Suprapubic skin (tissue), 4 donors: ENCODE measurements around the gene WDPCP.

Source experiments
- CTCF ChIP-seq, 2 donors: fragments of 200-600 bp in 1 of 2; fragments of 450-650 bp in 1 of 2; sonication (generic) in 1 of 2; IDR thresholded peaks; one replicate each; pipeline ENCODE4 v1.5.1; 2016 to 2019; ENCODE audit warnings: antibody characterized with exemption in 2 of 2, mild to moderate bottlenecking in 1 of 2, moderate library complexity in 1 of 2
- EP300 ChIP-seq: sonication (generic); formaldehyde crosslinking; IDR thresholded peaks from one replicate; pipeline ENCODE4 v1.6.1; 2017; ENCODE audit warnings: antibody characterized with exemption
- POLR2A ChIP-seq, 2 donors: fragments of 450-650 bp; IDR thresholded peaks; one replicate each; pipeline ENCODE4 v1.6.1; 2017; ENCODE audit warnings: antibody characterized with exemption in 2 of 2, mild to moderate bottlenecking in 2 of 2, moderate library complexity in 2 of 2
- POLR2AphosphoS5 ChIP-seq, 3 donors: sonication (generic); formaldehyde crosslinking; IDR thresholded peaks; one replicate each; pipeline ENCODE4 v1.6.1; 2017; ENCODE audit warnings: antibody characterized with exemption in 3 of 3

GRCh38 chr2:63604666-63605065 lies 16.4 kb upstream of the WDPCP start:
- TF ChIP-seq CTCF (IDR thresholded peaks at IDR 0.05) (no peak), POLR2A (IDR thresholded peaks at IDR 0.05) (no peak), EP300 (no peak), POLR2AphosphoS5 (IDR thresholded peaks at IDR 0.05) (no peak)
